Upper lobe of left lung (tissue), 6 donors: ENCODE results near the gene SEL1L2. TPM values are rescaled to one million over a fixed set of nuclear protein-coding genes. Genes with fewer than 3 reads are reported as not detected.

Source experiments
- ATAC-seq, 2 donors: fragments of 200-7000 bp; cut with Tn5 transposase; one replicate each; pipeline ENCODE4 v1.9.1; 2022; ENCODE audit warnings: mild to moderate bottlenecking in 2 of 2, moderate library complexity in 2 of 2; ENCODE audit not compliant: low FRiP score in 2 of 2
- DNase-seq, 2 donors: peaks; one replicate each; pipeline ENCODE4 v3.0.0-alpha.2; 2019 to 2020
- H3K27ac ChIP-seq, 4 donors: fragments of 200-600 bp; sonication (generic); one replicate each; pipeline ENCODE4 v1.5.1; 2016 to 2019
- H3K27me3 ChIP-seq, 4 donors: fragments of 200-600 bp; sonication (generic); one replicate each; pipeline ENCODE4 v1.5.1; 2017 to 2019
- H3K36me3 ChIP-seq, 4 donors: fragments of 200-600 bp; sonication (generic); one replicate each; pipeline ENCODE4 v1.5.1; 2016 to 2019
- H3K4me1 ChIP-seq, 4 donors: fragments of 200-600 bp; sonication (generic); one replicate each; pipeline ENCODE4 v1.5.1; 2018 to 2019
- H3K4me3 ChIP-seq, 4 donors: fragments of 200-600 bp; sonication (generic); one replicate each; pipeline ENCODE4 v1.5.1; 2017 to 2019; ENCODE audit warnings: mild to moderate bottlenecking in 2 of 4, moderate library complexity in 1 of 4
- H3K9me3 ChIP-seq, 4 donors: fragments of 200-600 bp; sonication (generic); one replicate each; pipeline ENCODE4 v1.5.1; 2018 to 2019
- CTCF ChIP-seq, 6 experiments: fragments of 450-650 bp in 4 of 6; fragments of 200-600 bp in 2 of 6; sonication (generic) in 2 of 6; IDR thresholded peaks; one replicate each; pipeline ENCODE4 v1.5.1; 2016 to 2019; ENCODE audit warnings: antibody characterized with exemption in 6 of 6
- EP300 ChIP-seq, 4 donors: sonication (generic); formaldehyde crosslinking; IDR thresholded peaks; one replicate each; pipeline ENCODE4 v1.5.1; 2017; ENCODE audit warnings: antibody characterized with exemption in 4 of 4, control low read depth in 2 of 4
- POLR2A ChIP-seq, 4 donors: fragments of 450-650 bp; IDR thresholded peaks; one replicate each; pipeline ENCODE4 v1.5.1; 2016 to 2017; ENCODE audit warnings: antibody characterized with exemption in 4 of 4, mild to moderate bottlenecking in 2 of 4
- POLR2AphosphoS5 ChIP-seq, 2 donors: sonication (generic); formaldehyde crosslinking; IDR thresholded peaks; one replicate each; pipeline ENCODE4 v1.5.1; 2017; ENCODE audit warnings: antibody characterized with exemption in 2 of 2
- WGBS, 2 donors: methylation state at CpG; one replicate each; pipeline ENCODE4 v1.1.5; 2017 to 2018; 5-methylcytosine and 5-hydroxymethylcytosine counted together
- small RNA-seq, 4 donors: library from RNA; depleted of rRNA; stranded (forward); fragments of <200 nt; gene quantifications; one replicate each; pipeline ENCODE3, GENCODE V24; 2016
- total RNA-seq, 6 donors: library from RNA; depleted of rRNA in 4 of 6; stranded (reverse); fragments of >200 nt in 4 of 6; gene quantifications; one replicate each; pipeline versions ENCODE4 v1.1.0 to v1.2.1, GENCODE V29; 2016 to 2021
- donor health status: DM: no; HTN: no; CAD: no; lungs with moderate emphysema.
- donor health status: DM: no; HTN: yes; CAD: no; lungs with severe emphysema.

The SEL1L2 gene
- total RNA-seq, 6 donors from 2014 or later = 0.47 TPM; not detected in 5

DNA sequence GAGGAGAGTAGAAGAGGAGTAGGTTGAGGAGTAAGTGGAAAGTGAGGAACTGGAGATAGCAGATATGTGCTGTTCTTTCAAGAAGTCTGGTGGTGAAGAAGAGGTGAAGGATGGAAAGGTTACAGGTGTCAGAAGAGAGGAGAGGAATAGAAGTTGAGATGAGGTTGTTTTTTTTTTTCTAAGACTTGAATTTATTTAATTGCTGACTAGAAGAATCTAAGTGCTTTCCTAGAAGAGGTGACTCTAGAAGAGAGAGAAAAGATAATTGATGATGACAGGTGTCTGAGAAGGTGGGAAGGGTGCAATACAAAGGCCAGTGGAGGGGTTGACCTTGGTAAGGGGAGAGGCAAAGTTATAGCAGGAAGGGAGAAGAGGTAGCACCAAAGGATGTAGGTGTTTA is 180.0 kb downstream of the SEL1L2 start:
- TF ChIP-seq POLR2A (IDR thresholded peaks at IDR 0.05) = no peak
- no peak for TF ChIP-seq CTCF (IDR thresholded peaks at IDR 0.05)
- TF ChIP-seq POLR2AphosphoS5 (IDR thresholded peaks at IDR 0.05) = no peak
- no peak for TF ChIP-seq EP300 (IDR thresholded peaks at IDR 0.05)
- H3K4me3 ChIP-seq = no peak overlapping the region
- no peak for DNase-seq
- ATAC-seq = no peak
- no peaks in the 10 kb centered on the region for H3K27me3 ChIP-seq
- H3K9me3 ChIP-seq = no peaks in the 10 kb centered on the region
- peaks cover 0 to 8% (median 0%) of the 10 kb centered on the region in 4 donors for H3K4me1 ChIP-seq
- H3K27ac ChIP-seq = no peak overlapping the region
- peaks cover 8 to 96% (median 59%) of the 10 kb centered on the region in 4 donors for H3K36me3 ChIP-seq

- 77 to 81% methylated on average over 3 of the region's 3 CpGs for WGBS, 2 donors
- peaks cover 8 to 96% (median 57%) of the 10 kb centered on the region in 4 donors for H3K36me3 ChIP-seq
- peak in 1 of 2 donors; percentile 66 for ATAC-seq
Measured at GRCh38 chr20:13809855-13810254, 180.6 kb downstream of the SEL1L2 start.

DNA sequence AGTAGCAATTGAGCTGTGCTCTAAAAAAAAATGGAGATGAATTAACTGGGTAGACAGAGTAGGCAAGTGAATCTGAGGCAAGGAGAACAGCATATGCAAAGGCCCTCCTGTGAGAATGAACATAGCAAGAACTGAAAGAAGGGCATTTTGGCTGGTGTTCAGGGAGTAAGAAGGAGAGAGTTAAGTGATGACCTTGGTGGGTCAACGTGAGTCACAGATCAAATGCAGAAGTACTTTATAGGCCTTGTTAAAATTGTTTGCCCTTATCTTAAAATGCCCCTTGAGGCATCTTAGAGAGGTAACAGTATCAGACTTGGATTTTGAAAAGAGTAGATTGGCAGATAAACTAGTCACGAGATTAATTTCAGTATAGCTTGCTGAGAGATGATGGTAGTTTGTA is 181.0 kb downstream of the SEL1L2 start:
- H3K4me1 ChIP-seq = peaks cover 0 to 8% (median 0%) of the 10 kb centered on the region in 4 donors
- ATAC-seq (no peak), DNase-seq (no peak)
- H3K27ac ChIP-seq = no peak overlapping the region
- H3K9me3 ChIP-seq = no peaks in the 10 kb centered on the region
- H3K4me3 ChIP-seq = no peak overlapping the region
- H3K27me3 ChIP-seq = no peaks in the 10 kb centered on the region
- WGBS, 2 donors = 72 to 78% methylated on average over 2 of the region's 2 CpGs
- TF ChIP-seq POLR2AphosphoS5 (IDR thresholded peaks at IDR 0.05) = no peak
- TF ChIP-seq EP300 (IDR thresholded peaks at IDR 0.05) = no peak
- TF ChIP-seq POLR2A (IDR thresholded peaks at IDR 0.05) = no peak
- TF ChIP-seq CTCF (IDR thresholded peaks at IDR 0.05) = no peak
- H3K36me3 ChIP-seq = peaks cover 12 to 96% (median 54%) of the 10 kb centered on the region in 4 donors

More at GRCh38 chr20:13809855-13810254, 180.6 kb downstream of the SEL1L2 start:
- no peak for TF ChIP-seq POLR2AphosphoS5 (IDR thresholded peaks at IDR 0.05)
- TF ChIP-seq EP300 (IDR thresholded peaks at IDR 0.05) = peak in 1 of 4 donors; percentile 30
- no peak for DNase-seq
- Histone ChIP-seq H3K27ac (no peak overlapping the region), H3K4me3 (no peak overlapping the region), H3K27me3 (no peaks in the 10 kb centered on the region), H3K4me1 (peaks cover 0 to 8% (median 0%) of the 10 kb centered on the region in 4 donors), H3K9me3 (no peaks in the 10 kb centered on the region)

GRCh38 chr20:13800728-13801134 is 189.7 kb downstream of the SEL1L2 start:
- ATAC-seq = peak; percentile 83 to 96
- Histone ChIP-seq H3K36me3 (peaks cover 32 to 90% (median 53%) of the 10 kb centered on the region in 4 donors), H3K27ac (no peak overlapping the region), H3K4me1 (peaks cover 0 to 4% (median 0%) of the 10 kb centered on the region in 4 donors), H3K9me3 (no peaks in the 10 kb centered on the region), H3K27me3 (no peaks in the 10 kb centered on the region), H3K4me3 (no peak overlapping the region)
- peak in 1 of 4 donors; percentile 25 for TF ChIP-seq EP300 (IDR thresholded peaks at IDR 0.05)
- TF ChIP-seq POLR2AphosphoS5 (IDR thresholded peaks at IDR 0.05) = peak; percentile 44 to 77
- TF ChIP-seq POLR2A (IDR thresholded peaks at IDR 0.05) = no peak
- TF ChIP-seq CTCF (IDR thresholded peaks at IDR 0.05) = no peak
- peak in 1 of 2 donors; percentile 62 for DNase-seq
- WGBS, 2 donors = 33 to 39% methylated on average over 7 of the region's 7 CpGs

- Histone ChIP-seq H3K27me3 (no peaks in the 10 kb centered on the region), H3K9me3 (no peaks in the 10 kb centered on the region), H3K36me3 (peaks cover 38 to 90% (median 58%) of the 10 kb centered on the region in 4 donors), H3K4me3 (no peak overlapping the region), H3K4me1 (peaks cover 0 to 4% (median 0%) of the 10 kb centered on the region in 4 donors), H3K27ac (no peak overlapping the region)
- DNase-seq (no peak), ATAC-seq (peak in 1 of 2 donors; percentile 12)
- TF ChIP-seq POLR2AphosphoS5 (IDR thresholded peaks at IDR 0.05) (no peak), CTCF (IDR thresholded peaks at IDR 0.05) (no peak), EP300 (IDR thresholded peaks at IDR 0.05) (no peak), POLR2A (IDR thresholded peaks at IDR 0.05) (no peak)
- 75 to 83% methylated on average over 2 of the region's 2 CpGs for whole genome bisulfite sequencing, 2 donors
Measured at GRCh38 chr20:13799974-13800373, 190.4 kb downstream of the SEL1L2 start.

Small RNAs within 50 kb of the gene (small RNA-seq; reads per million reads assigned to genes)
- gene RNU6-278P = 0 reads per million in 4 donors
- 0 reads per million in 4 donors for gene RPS3P1

Other genes with a start within 250 kb of the SEL1L2 start
- gene ESF1, start 205.7 kb downstream of the SEL1L2 start, total RNA-seq = 10 to 100 TPM in 5 of 6 donors, 1 to 10 TPM in 1; 9.8 to 17.8 (median 12.7) TPM
- 10 to 100 TPM; 12.0 to 53.4 (median 17.7) TPM for gene NDUFAF5, start 205.6 kb downstream of the SEL1L2 start, total RNA-seq
- 10 to 100 TPM; 20.7 to 84.3 (median 36.3) TPM for gene MACROD2, start 4.9 kb upstream of the SEL1L2 start, total RNA-seq